ENCODE results near the gene TSC22D4. TPM values are rescaled to one million over a fixed set of nuclear protein-coding genes. Genes with fewer than 3 reads are reported as not detected.
A peak's percentile ranks its signal among the peaks of the same experiment; 100 is the strongest.

TSC22D4 gene
- total and polyA plus RNA-seq, 9 of the 15 experiments (the other 6 are each of a cell fraction or from before 2014, with no cell fraction given): 0.37 to 107 (median 28.7) TPM

GRCh38 chr7:100478958-100479660 is at the start of gene TSC22D4 (continued):
- no peak for TF ChIP-seq ZBTB43 (CRISPR knock-in tag; IDR thresholded peaks at IDR 0.05)
- TF ChIP-seq PTRF (tag; IDR thresholded peaks at IDR 0.05): no peak
- no peak for TF ChIP-seq ZNF274 (IDR thresholded peaks at IDR 0.05; ENCODE audit: borderline replicate concordance, low read depth, low read length)
- no peak for TF ChIP-seq FOSL1 (tag; conservative IDR thresholded peaks at IDR 0.05)
- peak; percentile 55 for TF ChIP-seq CXXC5 (CRISPR knock-in tag; IDR thresholded peaks at IDR 0.05)
- TF ChIP-seq MEF2A (IDR thresholded peaks at IDR 0.05; ENCODE audit: control insufficient read depth, low read depth, low read length): no peak
- TF ChIP-seq ZNF395 (CRISPR knock-in tag; IDR thresholded peaks at IDR 0.05): peak; percentile 45; the same call in 1 of the 2 replicates
- TF ChIP-seq ZNF717 (CRISPR knock-in tag; IDR thresholded peaks at IDR 0.05): no peak
- TF ChIP-seq ETV6 (IDR thresholded peaks at IDR 0.05; ENCODE audit: borderline replicate concordance in 1 of 2, low read depth in 2 of 2, low read length in 1 of 2): peak; percentile 55 to 66; a peak in 2 of 4 replicates
- TF ChIP-seq ETV6 (CRISPR knock-in tag; IDR thresholded peaks at IDR 0.05; ENCODE audit: borderline replicate concordance): no peak
- TF ChIP-seq ELK1 (CRISPR knock-in tag; IDR thresholded peaks at IDR 0.05): no peak
- peak in 1 of 2 experiments; percentile 77; a peak in 2 of 4 replicates for TF ChIP-seq TBL1XR1 (IDR thresholded peaks at IDR 0.05; ENCODE audit: low read length in 2 of 2)
- TF ChIP-seq NCOA1 (IDR thresholded peaks at IDR 0.05; ENCODE audit: low read depth): peak; percentile 74
- peak; percentile 75 for TF ChIP-seq ZBTB40 (IDR thresholded peaks at IDR 0.05)
- TF ChIP-seq ZBTB40 (CRISPR knock-in tag; IDR thresholded peaks at IDR 0.05): no peak

Data from K562 (cell line).